Esophagus (tissue), 2 donors: ENCODE data around the gene MYLK4. TPM values are rescaled to one million over a fixed set of nuclear protein-coding genes. Genes with fewer than 3 reads are reported as not detected.
A peak's percentile ranks its signal among the peaks of the same experiment; 100 is the strongest.

Experiments
- H3K27ac ChIP-seq, 2 donors: one replicate each; pipeline ENCODE4 v1.5.1; 2013; ENCODE audit warnings: low read depth in 2 of 2, mild to moderate bottlenecking in 2 of 2, inconsistent platforms in 1 of 2, low read length in 1 of 2, moderate library complexity in 1 of 2
- H3K27me3 ChIP-seq, 2 donors: one replicate each; pipeline ENCODE4 v1.6.1; 2013; ENCODE audit warnings: low read length in 2 of 2, control low read depth in 1 of 2, mild to moderate bottlenecking in 1 of 2; ENCODE audit not compliant: insufficient read depth in 2 of 2, control insufficient read depth in 1 of 2
- H3K36me3 ChIP-seq, 2 donors: one replicate each; pipeline ENCODE4 v1.6.1; 2013; ENCODE audit warnings: low read length in 1 of 2; ENCODE audit not compliant: control insufficient read depth in 2 of 2, insufficient read depth in 2 of 2
- H3K4me1 ChIP-seq, 2 donors: one replicate each; pipeline ENCODE4 v1.6.1; 2013; ENCODE audit warnings: low read length in 1 of 2; ENCODE audit not compliant: control insufficient read depth in 2 of 2, insufficient read depth in 2 of 2
- H3K4me3 ChIP-seq, 2 donors: one replicate each; pipeline ENCODE4 v1.5.1; 2013; ENCODE audit warnings: low read length in 2 of 2, mild to moderate bottlenecking in 2 of 2, low read depth in 1 of 2, moderate library complexity in 1 of 2
- H3K9me3 ChIP-seq, 2 donors: one replicate each; pipeline ENCODE4 v1.6.1; 2013; ENCODE audit warnings: mild to moderate bottlenecking in 2 of 2, low read depth in 1 of 2, low read length in 1 of 2, moderate library complexity in 1 of 2; ENCODE audit not compliant: control insufficient read depth in 2 of 2, insufficient read depth in 1 of 2
- WGBS, 2 donors: extraction: QIAGEN DNeasy Blood & Tissue Kit; methylation state at CpG; one replicate each; pipeline ENCODE4 v1.1.7; 2013; 5-methylcytosine and 5-hydroxymethylcytosine counted together
- polyA plus RNA-seq, 2 donors: library from polyadenylated mRNA; stranded (reverse); fragments of 200-250 nt; gene quantifications; one replicate each; pipeline ENCODE4 v1.2.3, GENCODE V29; 2013
- donor health status: healthy with polysubstance abuse.
- donor health status: Bipolar disorder and iron deficiency.

Gene MYLK4
- polyA plus RNA-seq, 2 donors, result 0.59 to 0.75 TPM

DNA sequence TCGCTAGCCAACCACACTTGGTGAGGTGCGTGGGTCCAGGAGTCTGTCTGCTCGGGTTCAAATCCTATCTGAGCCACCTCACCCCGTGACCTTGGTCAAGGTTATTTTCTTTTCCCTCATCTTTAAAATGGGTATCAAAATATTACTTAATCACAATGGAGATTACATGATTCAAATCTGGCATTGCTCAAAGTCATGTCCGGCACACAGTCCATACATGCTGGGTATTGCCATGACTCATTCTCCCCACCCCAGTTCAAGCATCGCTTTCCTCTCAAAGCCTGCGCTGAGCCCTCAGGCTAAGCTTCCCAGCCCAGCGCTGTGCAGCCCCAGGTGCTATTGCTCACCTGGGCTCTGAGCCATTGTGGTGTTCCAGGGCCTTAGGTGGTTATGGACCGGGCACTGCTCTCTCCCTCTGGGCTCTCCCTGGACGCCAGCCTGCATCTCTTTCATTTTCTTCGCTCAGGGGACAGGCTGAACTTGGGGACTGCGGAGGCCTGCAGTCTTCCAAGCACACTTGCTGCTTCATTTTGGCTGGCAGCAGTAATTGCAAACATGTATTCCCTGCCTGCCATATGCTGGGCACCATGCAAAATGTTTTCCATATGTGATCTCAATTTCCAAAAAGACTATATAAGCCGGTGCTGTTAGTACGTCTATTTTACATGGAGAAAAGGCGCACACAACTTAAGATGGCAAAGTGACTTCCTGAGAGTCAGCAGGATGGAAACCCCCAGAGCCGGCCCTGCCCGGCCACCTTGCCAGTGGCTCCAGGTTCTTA, 41.8 kb upstream of the MYLK4 start:
- Histone ChIP-seq H3K4me3 (no peak overlapping the region), H3K27me3 (no peaks in the 10 kb centered on the region), H3K36me3 (peaks cover 0 to 7% of the 10 kb centered on the region in 2 donors), H3K4me1 (peaks cover 6 to 12% of the 10 kb centered on the region in 2 donors), H3K9me3 (no peaks in the 10 kb centered on the region), H3K27ac (peak overlapping the region; percentile 80 to 88)
- 65 to 74% methylated on average over 17 of the region's 17 CpGs for WGBS, 2 donors

DNA sequence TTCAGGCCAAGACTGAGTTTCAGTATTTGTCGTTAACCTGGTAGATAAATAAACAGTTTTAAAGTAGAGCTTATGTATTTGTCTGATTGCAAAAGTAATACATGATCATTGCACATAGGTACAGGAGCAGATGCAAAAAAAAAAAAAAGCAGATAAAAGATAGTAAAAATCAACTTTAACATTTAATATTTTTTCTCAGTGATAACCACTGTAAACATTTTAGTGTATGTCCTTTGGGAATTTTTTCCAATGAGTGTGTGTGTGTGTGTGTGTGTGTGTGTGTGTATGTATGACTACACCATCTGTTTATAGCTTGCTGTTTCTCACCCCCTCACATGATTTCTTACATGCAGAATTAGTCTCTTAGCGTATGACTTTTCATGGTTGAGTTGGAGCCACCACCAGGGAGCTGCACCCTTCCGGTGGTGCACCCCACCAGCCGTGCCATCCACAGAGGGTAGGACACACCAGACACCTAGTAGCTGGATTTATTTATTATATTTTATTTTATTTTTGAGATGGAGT, 40.8 kb upstream of the MYLK4 start:
- Histone ChIP-seq H3K27ac (peak overlapping the region; percentile 56 to 75), H3K27me3 (no peaks in the 10 kb centered on the region), H3K4me1 (peaks cover 6 to 7% of the 10 kb centered on the region in 2 donors), H3K4me3 (no peak overlapping the region), H3K36me3 (peaks cover 0 to 7% of the 10 kb centered on the region in 2 donors), H3K9me3 (no peaks in the 10 kb centered on the region)
- WGBS, 2 donors, result 51 to 60% methylated on average over 4 of the region's 4 CpGs

DNA sequence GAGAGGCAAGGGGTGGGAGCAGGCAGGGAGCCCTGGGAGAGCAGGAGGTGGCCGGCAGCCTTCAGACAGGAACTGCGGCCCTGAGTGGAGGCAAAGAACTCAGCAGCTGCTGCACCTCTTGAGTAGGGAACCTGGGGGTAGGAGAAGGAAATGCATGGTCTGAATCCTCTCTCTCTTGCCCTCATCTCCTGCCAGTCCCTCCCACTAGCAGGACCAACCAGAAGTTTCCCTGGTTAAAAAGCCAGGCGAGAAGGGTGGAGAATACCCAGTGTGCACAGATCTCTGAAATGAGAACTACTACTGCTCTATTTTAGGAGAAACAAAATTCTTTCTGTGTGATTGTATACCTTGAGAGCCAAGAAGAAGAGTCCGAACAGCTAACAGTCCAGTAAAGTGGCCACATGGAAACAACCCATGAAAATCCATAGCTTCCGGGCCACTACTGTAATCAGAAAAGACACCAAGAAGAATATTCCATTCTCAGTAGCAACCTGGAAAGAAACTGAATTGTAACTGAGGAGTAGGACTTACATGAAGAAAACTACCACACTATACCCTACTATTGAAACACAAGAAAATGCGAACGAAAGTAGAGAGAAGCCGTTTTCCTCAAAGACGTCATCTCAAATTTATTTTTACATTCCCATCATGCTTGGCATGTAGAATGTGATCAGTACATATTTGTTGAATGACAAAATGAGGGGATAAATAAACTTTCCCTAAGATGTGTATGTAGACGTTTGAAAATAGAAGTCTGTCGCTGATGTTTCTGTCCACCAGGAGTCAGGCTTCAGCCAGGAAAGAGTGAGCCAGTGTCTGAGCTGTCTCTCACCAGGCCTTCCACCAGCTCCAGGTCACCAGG, 40.1 kb upstream of the MYLK4 start:
- peaks cover 6 to 7% of the 10 kb centered on the region in 2 donors for H3K4me1 ChIP-seq
- H3K27ac ChIP-seq, result peak overlapping the region; percentile 49 to 77
- H3K36me3 ChIP-seq, result peaks cover 0 to 12% of the 10 kb centered on the region in 2 donors
- H3K9me3 ChIP-seq, result no peaks in the 10 kb centered on the region
- no peaks in the 10 kb centered on the region for H3K27me3 ChIP-seq
- 50% methylated on average over 11 of the region's 11 CpGs for WGBS, 2 donors
- H3K4me3 ChIP-seq, result no peak overlapping the region

GRCh38 chr6:2786269-2786668, 35.5 kb upstream of the MYLK4 start:
- Histone ChIP-seq H3K27me3 (no peaks in the 10 kb centered on the region), H3K36me3 (peaks cover 6 to 35% of the 10 kb centered on the region in 2 donors), H3K4me1 (peaks cover 0 to 2% of the 10 kb centered on the region in 2 donors), H3K27ac (no peak overlapping the region), H3K9me3 (no peaks in the 10 kb centered on the region), H3K4me3 (no peak overlapping the region)
- 75 to 80% methylated on average over 4 of the region's 4 CpGs for WGBS, 2 donors

GRCh38 chr6:2784930-2785329, 34.2 kb upstream of the MYLK4 start:
- no peaks in the 10 kb centered on the region for H3K27me3 ChIP-seq
- WGBS, 2 donors, result 94 to 95% methylated on average over 7 of the region's 7 CpGs
- no peak overlapping the region for H3K4me3 ChIP-seq
- peaks cover 11 to 40% of the 10 kb centered on the region in 2 donors for H3K36me3 ChIP-seq
- no peaks in the 10 kb centered on the region for H3K4me1 ChIP-seq
- H3K27ac ChIP-seq, result no peak overlapping the region
- no peaks in the 10 kb centered on the region for H3K9me3 ChIP-seq

DNA sequence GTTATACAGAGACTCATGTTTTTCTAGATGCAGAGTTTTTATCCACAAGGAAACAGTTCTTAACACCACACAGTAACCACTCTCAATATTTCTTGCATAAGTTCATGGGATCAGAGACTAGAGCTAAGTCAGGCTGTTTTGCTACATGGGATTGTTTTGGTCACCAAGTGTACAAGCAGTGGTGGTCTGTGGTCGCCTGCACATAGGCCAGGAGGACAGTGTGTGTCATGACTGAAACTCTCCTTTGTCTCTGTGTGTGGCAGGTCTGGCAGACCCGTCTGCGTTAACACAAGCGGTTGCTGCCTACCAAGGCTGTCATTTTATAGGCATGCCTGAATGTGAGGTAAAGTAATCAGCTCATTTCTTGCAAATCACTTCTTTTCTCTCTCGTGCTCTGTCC, 33.3 kb upstream of the MYLK4 start:
- Histone ChIP-seq H3K27ac (no peak overlapping the region), H3K4me3 (no peak overlapping the region), H3K4me1 (no peaks in the 10 kb centered on the region), H3K27me3 (no peaks in the 10 kb centered on the region), H3K36me3 (peaks cover 16 to 44% of the 10 kb centered on the region in 2 donors), H3K9me3 (no peaks in the 10 kb centered on the region)
- WGBS, 2 donors, result 84 to 88% methylated on average over 5 of the region's 5 CpGs

GRCh38 chr6:2783188-2783963, 32.7 kb upstream of the MYLK4 start:
- no peak overlapping the region for H3K27ac ChIP-seq
- H3K36me3 ChIP-seq, result peaks cover 17 to 43% of the 10 kb centered on the region in 2 donors
- 55 to 64% methylated on average over 19 of the region's 19 CpGs for WGBS, 2 donors

GRCh38 chr6:2782825-2783187, 32.1 kb upstream of the MYLK4 start:
- WGBS, 2 donors, result 80 to 87% methylated on average over 10 of the region's 10 CpGs
- Histone ChIP-seq H3K27ac (no peak overlapping the region), H3K4me3 (no peak overlapping the region), H3K9me3 (no peaks in the 10 kb centered on the region), H3K27me3 (no peaks in the 10 kb centered on the region), H3K36me3 (peaks cover 17 to 42% of the 10 kb centered on the region in 2 donors), H3K4me1 (no peaks in the 10 kb centered on the region)

More at GRCh38 chr6:2783188-2783963, 32.7 kb upstream of the MYLK4 start:
- no peak overlapping the region for H3K4me3 ChIP-seq
- H3K27me3 ChIP-seq, result no peaks in the 10 kb centered on the region
- H3K4me1 ChIP-seq, result no peaks in the 10 kb centered on the region
- H3K9me3 ChIP-seq, result no peaks in the 10 kb centered on the region

- WGBS, 2 donors, result 90 to 91% methylated on average over 9 of the region's 9 CpGs
- H3K27ac ChIP-seq, result no peak overlapping the region
Measured at GRCh38 chr6:2782356-2782708, 31.6 kb upstream of the MYLK4 start.

More at GRCh38 chr6:2782356-2782708, 31.6 kb upstream of the MYLK4 start:
- Histone ChIP-seq H3K4me3 (no peak overlapping the region), H3K36me3 (peaks cover 17 to 39% of the 10 kb centered on the region in 2 donors), H3K27me3 (no peaks in the 10 kb centered on the region), H3K4me1 (no peaks in the 10 kb centered on the region), H3K9me3 (no peaks in the 10 kb centered on the region)
